Skeletal muscle tissue (tissue), 4 donors: ENCODE results near the gene PHETA1. TPM values are rescaled to one million over a fixed set of nuclear protein-coding genes. Genes with fewer than 3 reads are reported as not detected.
A peak's percentile ranks its signal among the peaks of the same experiment; 100 is the strongest.

Experiments
- H3K27ac ChIP-seq: one replicate; pipeline ENCODE4 v1.7.0; 2013; ENCODE audit warnings: mild to moderate bottlenecking, low read depth, low read length, inconsistent platforms
- H3K27me3 ChIP-seq, 3 donors: one replicate each; pipeline ENCODE4 v1.7.0; 2013; ENCODE audit warnings: low read length in 3 of 3; ENCODE audit not compliant: control insufficient read depth in 3 of 3, insufficient read depth in 3 of 3
- H3K36me3 ChIP-seq, 3 donors: one replicate each; pipeline ENCODE4 v1.7.0; 2013; ENCODE audit warnings: low read length in 3 of 3; ENCODE audit not compliant: control insufficient read depth in 3 of 3, insufficient read depth in 3 of 3
- H3K4me1 ChIP-seq, 3 donors: one replicate each; pipeline ENCODE4 v1.7.0; 2013; ENCODE audit warnings: low read length in 3 of 3, mild to moderate bottlenecking in 3 of 3; ENCODE audit not compliant: control insufficient read depth in 3 of 3, insufficient read depth in 3 of 3
- H3K4me3 ChIP-seq, 3 donors: one replicate each; pipeline ENCODE4 v1.7.0; 2013; ENCODE audit warnings: low read length in 3 of 3
- H3K9ac ChIP-seq, 3 donors: one replicate each; pipeline ENCODE4 v1.7.0; 2013; ENCODE audit warnings: low read length in 3 of 3, mild to moderate bottlenecking in 3 of 3, moderate library complexity in 2 of 3, low read depth in 1 of 3
- H3K9me3 ChIP-seq, 3 donors: one replicate each; pipeline ENCODE4 v1.7.0; 2013; ENCODE audit warnings: low read length in 3 of 3; ENCODE audit not compliant: control insufficient read depth in 3 of 3
- total RNA-seq: library from RNA; depleted of rRNA; stranded (reverse); fragments of >200 nt; gene quantifications from one replicate; pipeline ENCODE4 v1.2.3, GENCODE V29; 2014
- donor health status: Osteomylitis.

PHETA1 gene
- total RNA-seq, 1 donor from 2014 or later = 2.6 TPM

- Histone ChIP-seq H3K36me3 (no peaks in the 10 kb centered on the region), H3K4me3 (no peak overlapping the region), H3K9me3 (peaks cover 0 to 6% (median 1%) of the 10 kb centered on the region in 3 donors)
Observed at GRCh38 chr12:111353026-111353425, 15.9 kb downstream of the PHETA1 start.

GRCh38 chr12:111352296-111352993 is 16.4 kb downstream of the PHETA1 start:
- Histone ChIP-seq H3K27ac (no peak overlapping the region), H3K9me3 (peaks cover 0 to 10% (median 1%) of the 10 kb centered on the region in 3 donors)

More at GRCh38 chr12:111353026-111353425, 15.9 kb downstream of the PHETA1 start:
- no peak overlapping the region for H3K27ac ChIP-seq
- H3K27me3 ChIP-seq = no peaks in the 10 kb centered on the region
- no peaks in the 10 kb centered on the region for H3K4me1 ChIP-seq
- H3K9ac ChIP-seq = peak overlapping the region in 1 of 3 donors; percentile 8

GRCh38 chr12:111351026-111351425 is 17.9 kb downstream of the PHETA1 start:
- H3K9ac ChIP-seq = no peak overlapping the region
- H3K36me3 ChIP-seq = no peaks in the 10 kb centered on the region
- peaks cover 0 to 11% (median 1%) of the 10 kb centered on the region in 3 donors for H3K9me3 ChIP-seq
- H3K4me1 ChIP-seq = no peaks in the 10 kb centered on the region
- no peaks in the 10 kb centered on the region for H3K27me3 ChIP-seq
- no peak overlapping the region for H3K4me3 ChIP-seq
- no peak overlapping the region for H3K27ac ChIP-seq

More at GRCh38 chr12:111352296-111352993, 16.4 kb downstream of the PHETA1 start:
- Histone ChIP-seq H3K9ac (no peak overlapping the region), H3K4me1 (no peaks in the 10 kb centered on the region), H3K4me3 (no peak overlapping the region), H3K27me3 (no peaks in the 10 kb centered on the region), H3K36me3 (no peaks in the 10 kb centered on the region)

- Histone ChIP-seq H3K9ac (no peak overlapping the region), H3K9me3 (peaks cover 0 to 11% (median 1%) of the 10 kb centered on the region in 3 donors), H3K4me1 (no peaks in the 10 kb centered on the region), H3K36me3 (no peaks in the 10 kb centered on the region), H3K27me3 (no peaks in the 10 kb centered on the region), H3K4me3 (no peak overlapping the region), H3K27ac (no peak overlapping the region)
Observed at GRCh38 chr12:111349748-111350520, 19.0 kb downstream of the PHETA1 start.

GRCh38 chr12:111349101-111349747 is 19.7 kb downstream of the PHETA1 start:
- H3K27me3 ChIP-seq = no peaks in the 10 kb centered on the region
- H3K36me3 ChIP-seq = no peaks in the 10 kb centered on the region
- no peak overlapping the region for H3K27ac ChIP-seq
- no peak overlapping the region for H3K9ac ChIP-seq
- peaks cover 0 to 11% (median 1%) of the 10 kb centered on the region in 3 donors for H3K9me3 ChIP-seq
- H3K4me1 ChIP-seq = no peaks in the 10 kb centered on the region
- no peak overlapping the region for H3K4me3 ChIP-seq

- Histone ChIP-seq H3K36me3 (no peaks in the 10 kb centered on the region), H3K27me3 (peaks cover 0 to 2% (median 0%) of the 10 kb centered on the region in 3 donors), H3K4me1 (no peaks in the 10 kb centered on the region), H3K9ac (no peak overlapping the region), H3K27ac (no peak overlapping the region), H3K4me3 (no peak overlapping the region), H3K9me3 (peaks cover 0 to 14% (median 1%) of the 10 kb centered on the region in 3 donors)
Observed at GRCh38 chr12:111347891-111348644, 20.8 kb downstream of the PHETA1 start.

GRCh38 chr12:111344254-111344875 is 24.5 kb downstream of the PHETA1 start:
- H3K4me3 ChIP-seq = no peak overlapping the region
- H3K27ac ChIP-seq = no peak overlapping the region
- peaks cover 0 to 14% (median 0%) of the 10 kb centered on the region in 3 donors for H3K9me3 ChIP-seq
- H3K9ac ChIP-seq = no peak overlapping the region
- peaks cover 0 to 3% (median 0%) of the 10 kb centered on the region in 3 donors for H3K27me3 ChIP-seq
- H3K4me1 ChIP-seq = no peaks in the 10 kb centered on the region
- no peaks in the 10 kb centered on the region for H3K36me3 ChIP-seq

GRCh38 chr12:111343181-111343580 is 25.7 kb downstream of the PHETA1 start:
- H3K27ac ChIP-seq = no peak overlapping the region

GRCh38 chr12:111342376-111342775 is 26.5 kb downstream of the PHETA1 start:
- H3K27ac ChIP-seq = no peak overlapping the region

More at GRCh38 chr12:111343181-111343580, 25.7 kb downstream of the PHETA1 start:
- peaks cover 0 to 9% (median 3%) of the 10 kb centered on the region in 3 donors for H3K9me3 ChIP-seq
- H3K4me1 ChIP-seq = no peaks in the 10 kb centered on the region
- H3K4me3 ChIP-seq = no peak overlapping the region
- peaks cover 0 to 3% (median 0%) of the 10 kb centered on the region in 3 donors for H3K27me3 ChIP-seq
- H3K36me3 ChIP-seq = no peaks in the 10 kb centered on the region
- no peak overlapping the region for H3K9ac ChIP-seq

More at GRCh38 chr12:111342376-111342775, 26.5 kb downstream of the PHETA1 start:
- Histone ChIP-seq H3K4me1 (no peaks in the 10 kb centered on the region), H3K9ac (no peak overlapping the region), H3K4me3 (no peak overlapping the region), H3K36me3 (no peaks in the 10 kb centered on the region), H3K27me3 (peaks cover 0 to 3% (median 0%) of the 10 kb centered on the region in 3 donors), H3K9me3 (peaks cover 0 to 3% (median 3%) of the 10 kb centered on the region in 3 donors)
